GM12874 (cell line): ENCODE measurements around the gene CYB5B.

ENCODE experiments used
- CTCF ChIP-seq: IDR thresholded peaks from 2 replicates; pipeline ENCODE4 v1.5.1; 2011; ENCODE audit warnings: low read depth, mild to moderate bottlenecking, control low read depth, low read length, moderate library complexity; ENCODE audit not compliant: insufficient read depth

Gene CYB5B

DNA sequence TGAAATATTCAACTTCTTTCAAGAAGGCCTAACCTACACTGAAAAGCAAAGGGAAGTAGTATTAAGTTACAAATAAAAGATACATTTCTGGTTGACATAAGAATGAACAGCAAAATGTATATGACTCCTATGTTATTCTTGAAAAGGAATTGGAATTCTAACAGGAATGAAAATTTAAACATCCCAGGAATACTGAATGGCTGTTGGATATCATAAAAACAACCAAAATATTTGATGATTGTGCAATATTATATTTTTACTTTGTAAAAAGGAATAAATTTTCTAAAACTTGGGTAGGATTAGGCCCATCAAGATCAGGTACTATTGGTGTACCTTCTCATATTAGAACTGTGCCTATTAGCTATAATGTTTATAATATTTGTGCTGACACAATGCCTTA, 50.0 kb downstream of the CYB5B start:
- TF ChIP-seq CTCF: no peak

GRCh38 chr16:69476920-69477443, 52.6 kb downstream of the CYB5B start:
- TF ChIP-seq CTCF: no peak

DNA sequence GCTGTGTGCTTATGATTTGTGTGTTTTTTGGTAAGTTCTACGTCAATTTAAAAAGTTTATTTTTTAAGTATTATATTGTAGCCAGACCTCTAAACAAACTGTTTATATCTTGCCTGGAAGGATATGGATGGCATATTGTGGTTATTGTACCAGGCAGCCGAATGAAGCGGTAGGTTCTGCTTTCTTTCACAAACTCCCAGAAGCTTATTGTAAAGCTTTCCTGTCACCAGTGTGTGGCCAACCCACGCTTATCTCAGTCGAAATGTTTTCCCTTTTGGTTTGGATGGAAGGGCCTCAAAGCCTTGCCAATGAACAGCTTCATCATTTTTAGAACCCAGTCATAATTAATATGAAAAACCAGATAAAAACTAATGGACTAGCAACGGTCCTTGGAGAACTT, 53.1 kb downstream of the CYB5B start:
- TF ChIP-seq CTCF: no peak

DNA sequence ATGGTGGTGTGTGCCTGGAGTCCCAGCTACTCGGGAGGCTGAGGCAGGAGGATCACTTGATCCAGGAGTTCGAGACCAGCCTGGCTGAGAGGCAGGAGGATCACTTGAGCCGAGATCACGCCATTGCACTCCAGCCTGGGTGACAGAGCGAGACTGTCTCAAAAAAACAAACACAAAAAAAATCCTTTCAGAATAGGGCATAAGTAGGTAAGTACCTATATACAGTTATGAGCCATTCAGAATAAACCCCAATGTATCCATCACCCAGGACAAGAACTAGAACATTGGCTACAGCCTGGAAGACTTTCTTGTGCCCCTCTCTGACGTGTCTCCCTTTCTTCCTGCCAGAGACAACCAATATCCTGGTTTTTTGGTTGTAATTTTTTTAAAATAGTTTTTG, 54.3 kb downstream of the CYB5B start:
- TF ChIP-seq CTCF: no peak

- no peak for TF ChIP-seq CTCF
Observed at GRCh38 chr16:69479775-69480174, 55.4 kb downstream of the CYB5B start.

- no peak for TF ChIP-seq CTCF
Observed at GRCh38 chr16:69481901-69482341, 57.5 kb downstream of the CYB5B start.

DNA sequence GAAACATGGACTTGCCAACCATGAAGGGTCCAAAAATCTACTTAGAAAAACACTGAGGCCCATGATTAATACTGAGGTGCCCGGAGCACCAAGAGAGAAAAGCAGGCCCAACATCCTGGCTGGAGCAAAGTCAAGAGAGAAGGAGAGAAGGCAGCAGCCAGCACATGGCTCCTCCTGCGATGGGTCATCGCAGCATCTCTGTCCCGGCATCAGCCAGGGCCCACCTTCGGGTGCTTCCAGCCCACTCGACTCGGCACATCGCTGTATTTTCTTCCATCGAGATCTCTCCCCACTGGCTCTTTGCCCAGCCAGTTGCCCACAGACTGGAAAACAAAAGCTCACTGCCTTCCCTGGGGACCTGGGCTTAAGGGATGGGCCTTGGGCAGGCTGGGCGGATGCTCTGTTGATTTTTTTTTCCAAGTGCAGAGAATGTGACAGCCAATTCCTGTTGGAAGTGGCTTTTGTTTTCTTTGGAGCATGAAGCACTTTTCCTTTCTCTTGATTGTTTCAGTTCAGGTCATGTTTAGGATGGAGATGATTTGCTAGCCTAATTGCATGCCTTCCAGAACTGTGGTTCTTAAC, 58.1 kb downstream of the CYB5B start:
- no peak for TF ChIP-seq CTCF
